ENCODE data around the gene PROK1. TPM values are rescaled to one million over a fixed set of nuclear protein-coding genes. Genes with fewer than 3 reads are reported as not detected.

The PROK1 gene
- polyA plus RNA-seq, 1 of the 3 experiments (the other 2 are of a cell fraction), result not detected

Other genes with a start within 250 kb of the PROK1 start
- 0.37 and 0.51 TPM in 2 replicates for gene KCNC4, start 240.8 kb upstream of the PROK1 start, polyA plus RNA-seq (2012; rRNA removed)
- gene RBM15, start 111.8 kb upstream of the PROK1 start, polyA plus RNA-seq (2012; rRNA removed), result 3.8 and 4.7 TPM in 2 replicates
- 3.0 and 5.2 TPM in 2 replicates for gene SLC16A4, start 60.1 kb upstream of the PROK1 start, polyA plus RNA-seq (2012; rRNA removed)
- gene LAMTOR5, start 43.5 kb upstream of the PROK1 start, polyA plus RNA-seq (2012; rRNA removed), result 442 and 636 TPM in 2 replicates
- gene KCNA10, start 68.0 kb downstream of the PROK1 start, polyA plus RNA-seq (2012; rRNA removed), result not detected in 2 replicates
- not detected in 2 replicates for gene KCNA2, start 155.2 kb downstream of the PROK1 start, polyA plus RNA-seq (2012; rRNA removed)
- 0.02 TPM in 1 of 2 replicates, not detected in the other for gene KCNA3, start 223.8 kb downstream of the PROK1 start, polyA plus RNA-seq (2012; rRNA removed)